GM23248 (cell line): ENCODE data around the gene ZNF175.

ENCODE experiments used
- EZH2 ChIP-seq: fragments of 200-600 bp; sonication (generic); IDR thresholded peaks from 2 replicates; pipeline ENCODE4 v1.6.1; 2018; ENCODE audit warnings: antibody characterized with exemption, mild to moderate bottlenecking; ENCODE audit not compliant: insufficient read depth, poor library complexity, severe bottlenecking
- EZH2phosphoT487 ChIP-seq: fragments of 200-600 bp; sonication (generic); IDR thresholded peaks from 2 replicates; pipeline ENCODE4 v1.6.1; 2018; ENCODE audit warnings: antibody characterized with exemption, moderate library complexity, mild to moderate bottlenecking, low read depth; ENCODE audit not compliant: insufficient read depth

- TF ChIP-seq EZH2, result no peak
- TF ChIP-seq EZH2phosphoT487, result no peak
Measured at GRCh38 chr19:51531349-51532315, 39.5 kb upstream of the ZNF175 start, which contains the start of gene SIGLEC6.
